IMR-90 (cell line): ENCODE measurements around the gene PJA2. TPM values are rescaled to one million over a fixed set of nuclear protein-coding genes. Genes with fewer than 3 reads are reported as not detected.

Source experiments
- ATAC-seq: fragments of 200-7000 bp; cut with Tn5 transposase; 2 replicates; pipeline ENCODE4 v1.9.1; 2020; ENCODE audit warnings: low read depth, mild to moderate bottlenecking, moderate library complexity
- BruUV-seq: library from RNA; stranded (reverse); fragments of 400-500 nt; replicated peaks from 2 replicates; lab custom pipeline; 2021; lab: Mats Ljungman, UMichigan
- CTCF ChIA-PET: fragments of 300-600 bp; formaldehyde crosslinking; extraction: SDS; loops from one replicate; lab custom pipeline; 2021; ENCODE audit warnings: antibody characterized with exemption; lab: Yijun Ruan, JAX
- POLR2A ChIA-PET: fragments of 300-600 bp; sonication (Branson Sonifier 250); formaldehyde crosslinking; loops from one replicate; lab custom pipeline; 2022; ENCODE audit warnings: antibody characterized with exemption; ENCODE audit not compliant: unreplicated experiment; lab: Charles Lee
- DNase-seq: peaks from one replicate; pipeline ENCODE4 v3.0.0; 2013
- H2AFZ ChIP-seq: replicated peaks from 2 replicates; pipeline ENCODE3; 2013; ENCODE audit warnings: low read length, mild to moderate bottlenecking; ENCODE audit not compliant: poor library complexity
- H2AK5ac ChIP-seq: 2 replicates; pipeline ENCODE4 v1.6.1; 2013; ENCODE audit warnings: low read depth, low read length, inconsistent platforms
- H2AK9ac ChIP-seq: replicated peaks from 2 replicates; pipeline ENCODE3; 2013; ENCODE audit warnings: mild to moderate bottlenecking, low read depth, low read length, moderate library complexity; ENCODE audit not compliant: poor library complexity
- H2BK120ac ChIP-seq: 2 replicates; pipeline ENCODE4 v1.6.1; 2013; ENCODE audit warnings: low read depth, low read length, inconsistent platforms
- H2BK15ac ChIP-seq: 3 replicates; pipeline ENCODE4 v1.6.1; 2013; ENCODE audit warnings: low read depth, low read length, inconsistent platforms
- H2BK20ac ChIP-seq: 2 replicates; pipeline ENCODE4 v1.6.1; 2013; ENCODE audit warnings: low read depth, mild to moderate bottlenecking, inconsistent platforms, low read length, moderate library complexity
- H2BK5ac ChIP-seq: 2 replicates; pipeline ENCODE4 v1.6.1; 2013; ENCODE audit warnings: mild to moderate bottlenecking, low read depth, low read length, inconsistent platforms; ENCODE audit not compliant: poor library complexity, severe bottlenecking
- H3K14ac ChIP-seq: replicated peaks from 2 replicates; pipeline ENCODE4 v1.6.1; 2013; ENCODE audit warnings: low read depth, low read length, inconsistent platforms
- H3K18ac ChIP-seq: 2 replicates; pipeline ENCODE4 v1.6.1; 2013; ENCODE audit warnings: low read depth, low read length, control low read depth
- H3K23ac ChIP-seq: 2 replicates; pipeline ENCODE4 v1.6.1; 2013; ENCODE audit warnings: low read depth, low read length, inconsistent platforms
- H3K27ac ChIP-seq: 2 replicates; pipeline ENCODE4 v1.5.1; 2013; ENCODE audit warnings: mild to moderate bottlenecking, control low read depth, low read length; ENCODE audit not compliant: insufficient read depth
- H3K27me3 ChIP-seq: 2 replicates; pipeline ENCODE4 v1.6.1; 2013; ENCODE audit warnings: low read length; ENCODE audit not compliant: control insufficient read depth, insufficient read depth
- H3K36me3 ChIP-seq: 2 replicates; pipeline ENCODE4 v1.6.1; 2013; ENCODE audit warnings: low read length, mixed read lengths; ENCODE audit not compliant: control insufficient read depth, insufficient read depth
- H3K4ac ChIP-seq: 2 replicates; pipeline ENCODE4 v1.6.1; 2013; ENCODE audit warnings: low read depth, low read length, inconsistent platforms
- H3K4me1 ChIP-seq: 2 replicates; pipeline ENCODE4 v1.6.1; 2013; ENCODE audit warnings: low read length, mixed read lengths; ENCODE audit not compliant: control insufficient read depth, insufficient read depth
- H3K4me2 ChIP-seq: 2 replicates; pipeline ENCODE4 v1.6.1; 2013; ENCODE audit warnings: low read depth, mild to moderate bottlenecking, control low read depth, low read length, moderate library complexity
- H3K4me3 ChIP-seq: 2 replicates; pipeline ENCODE4 v1.5.1; 2013; ENCODE audit warnings: low read depth, mild to moderate bottlenecking, control low read depth, low read length, moderate library complexity; ENCODE audit not compliant: insufficient read depth
- H3K56ac ChIP-seq: 2 replicates; pipeline ENCODE4 v1.6.1; 2013; ENCODE audit warnings: low read length, inconsistent platforms; ENCODE audit not compliant: insufficient read depth; ENCODE audit errors: extremely low read depth
- H3K79me1 ChIP-seq, 2 experiments: 2 replicates each; pipeline ENCODE4 v1.6.1; 2013; ENCODE audit warnings: low read length in 2 of 2, inconsistent platforms in 1 of 2, low read depth in 1 of 2
- H3K9ac ChIP-seq: 2 replicates; pipeline ENCODE4 v1.6.1; 2013; ENCODE audit warnings: low read depth, low read length, control low read depth
- H3K9me1 ChIP-seq: 2 replicates; pipeline ENCODE4 v1.6.1; 2013; ENCODE audit warnings: low read length, inconsistent platforms; ENCODE audit not compliant: insufficient read depth
- H3K9me3 ChIP-seq: 2 replicates; pipeline ENCODE4 v1.6.1; 2013; ENCODE audit warnings: low read length; ENCODE audit not compliant: control insufficient read depth, insufficient read depth
- H4K20me1 ChIP-seq: 2 replicates; pipeline ENCODE4 v1.6.1; 2013; ENCODE audit warnings: low read length, inconsistent platforms; ENCODE audit not compliant: insufficient read depth
- H4K5ac ChIP-seq: 2 replicates; pipeline ENCODE4 v1.6.1; 2013; ENCODE audit warnings: mild to moderate bottlenecking, low read depth, low read length, control low read depth
- H4K8ac ChIP-seq, 2 experiments: 2 replicates each; pipeline ENCODE4 v1.6.1; 2013; ENCODE audit warnings: low read depth in 2 of 2, low read length in 2 of 2, control low read depth in 1 of 2, inconsistent platforms in 1 of 2
- H4K91ac ChIP-seq: 2 replicates; pipeline ENCODE4 v1.6.1; 2013; ENCODE audit warnings: low read depth, low read length, inconsistent platforms; ENCODE audit not compliant: insufficient read depth
- BHLHE40 ChIP-seq: fragments of 150-350 bp; IDR thresholded peaks from 2 replicates; pipeline ENCODE4 v1.6.1; 2016; ENCODE audit warnings: mild to moderate bottlenecking, low read depth, low read length
- FOS ChIP-seq: fragments of 150-350 bp; IDR thresholded peaks from 2 replicates; pipeline ENCODE4 v1.6.1; 2016; ENCODE audit warnings: low read depth, low read length
- POLR2A ChIP-seq: IDR thresholded peaks from 2 replicates; pipeline ENCODE4 v1.6.1; 2012; ENCODE audit warnings: mild to moderate bottlenecking, low read depth, low read length
- RCOR1 ChIP-seq: IDR thresholded peaks from 2 replicates; pipeline ENCODE4 v1.6.1; 2012; ENCODE audit warnings: mild to moderate bottlenecking, low read length, improper control_type of control experiment; ENCODE audit not compliant: insufficient replicate concordance
- WGBS, 2 experiments: methylation state at CpG; one replicate each; pipeline versions ENCODE4 v1.1.5 to v1.1.7; 2013; ENCODE audit warnings: missing lambda C conversion rate in 2 of 2; ENCODE audit not compliant: insufficient read length in 1 of 2; ENCODE audit errors: extremely low coverage in 2 of 2; 5-methylcytosine and 5-hydroxymethylcytosine counted together
- dilution Hi-C: fragments of 300-500 bp; cut with HindIII; formaldehyde crosslinking; loops from one replicate; pipeline ENCODE4 v1.14.3; 2018; ENCODE audit warnings: low sequenced_read_pairs; ENCODE audit not compliant: unreplicated experiment
- in situ Hi-C: fragments of 300-500 bp; cut with MboI; formaldehyde crosslinking; loops from 3 replicates; pipeline ENCODE4 v1.14.3; 2019; ENCODE audit warnings: low sequenced_read_pairs, inconsistent platforms, mixed read lengths
- intact Hi-C: fragments of 100-400 bp; cut with micrococcal nuclease; formaldehyde crosslinking; loops from 2 replicates; pipeline ENCODE4 v1.10.0; 2022
- polyA plus RNA-seq, 3 experiments: library from polyadenylated mRNA; depleted of rRNA; stranded (reverse); fragments of >200 nt; gene quantifications; 2 replicates each; pipeline ENCODE4 v1.2.3, GENCODE V29; 2012; ENCODE audit warnings: low replicate concordance in 1 of 3
- total RNA-seq: library from RNA; depleted of rRNA; stranded (reverse); fragments of >200 nt; gene quantifications from 2 replicates; pipeline ENCODE4 v1.2.3, GENCODE V29; 2012

PJA2 gene
- total and polyA plus RNA-seq, 2 of the 4 experiments (the other 2 are of a cell fraction), result 42.3 to 70.6 TPM

DNA sequence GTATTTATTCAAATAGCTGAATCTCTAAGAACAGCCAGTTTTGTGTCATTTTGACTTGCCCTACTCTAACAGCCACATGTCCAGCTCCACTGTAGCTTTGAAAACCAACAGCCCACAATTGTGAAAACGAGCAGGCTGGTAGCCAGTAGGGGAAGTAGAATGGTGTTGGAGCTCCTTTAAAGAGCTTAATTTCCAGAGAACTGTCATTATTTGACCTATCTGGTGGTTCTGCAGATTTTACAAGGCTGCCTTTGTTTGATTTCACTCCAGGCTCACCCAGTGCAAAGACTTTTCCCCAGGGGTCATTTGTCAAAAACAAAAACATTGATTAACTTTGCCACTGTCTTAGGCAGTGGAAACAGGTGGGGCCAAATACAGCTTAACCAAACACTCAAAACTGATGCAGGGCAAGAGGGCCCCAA is 3.2 kb upstream of the PJA2 start:
- H2BK20ac ChIP-seq, result no peak overlapping the region
- no peak overlapping the region for H3K4me2 ChIP-seq
- POLR2A ChIA-PET, result interaction anchor here (0.6 kb wide), 1 partner anchor 685 kb away, joined by 3 read pairs; no protein-coding TSS in a partner anchor
- H4K20me1 ChIP-seq, result peaks cover 13% of the 10 kb centered on the region
- no peak overlapping the region for H2BK5ac ChIP-seq
- BruUV-seq, result no TSS peak
- no peak overlapping the region for H3K27ac ChIP-seq
- CTCF ChIA-PET, result interaction anchor here (0.7 kb wide), 1 partner anchor 12 kb away, joined by 3 read pairs; no protein-coding TSS in a partner anchor
- in situ Hi-C loops, result no loop called here
- no peak overlapping the region for H4K8ac ChIP-seq
- peaks cover 3% of the 10 kb centered on the region; the same call in 1 of the 2 replicates for H3K4me1 ChIP-seq
- no peak overlapping the region for H3K4me3 ChIP-seq
- no peak overlapping the region for H4K91ac ChIP-seq
- no peak overlapping the region for H3K18ac ChIP-seq
- peaks cover 4% of the 10 kb centered on the region for H3K9me3 ChIP-seq
- H4K5ac ChIP-seq, result no peak overlapping the region
- H2BK15ac ChIP-seq, result no peak overlapping the region
- H3K9me1 ChIP-seq, result no peaks in the 10 kb centered on the region
- H3K14ac ChIP-seq, result no peak overlapping the region
- H2AK9ac ChIP-seq, result no peak overlapping the region
- DNase-seq, result no peak
- H2AFZ ChIP-seq, result no peak overlapping the region
- TF ChIP-seq POLR2A, result no peak
- no peak for TF ChIP-seq FOS
- no peak for TF ChIP-seq BHLHE40
- TF ChIP-seq RCOR1, result no peak
- no peak overlapping the region for H3K56ac ChIP-seq
- H3K23ac ChIP-seq, result no peak overlapping the region
- intact Hi-C loops, result no loop called here
- no CpG with 5 or more reads among the region's 1 CpG for WGBS, 2 experiments
- no peaks in the 10 kb centered on the region; the same call in 1 of the 2 replicates for H3K27me3 ChIP-seq
- no peak overlapping the region for H3K4ac ChIP-seq
- H3K9ac ChIP-seq, result no peak overlapping the region
- no peaks in the 10 kb centered on the region for H3K36me3 ChIP-seq
- dilution Hi-C loops, result no loop called here
- H2AK5ac ChIP-seq, result no peak overlapping the region
- no peaks in the 10 kb centered on the region; a peak in 1 of 4 replicates for H3K79me1 ChIP-seq
- no peak for ATAC-seq
- H2BK120ac ChIP-seq, result no peak overlapping the region
